ENCODE results near the gene MAPK12. TPM values are rescaled to one million over a fixed set of nuclear protein-coding genes. Genes with fewer than 3 reads are reported as not detected.

Gene MAPK12
- total and polyA plus RNA-seq, 2 of the 4 experiments (the other 2 are of a cell fraction), result 41.0 to 56.3 TPM

DNA sequence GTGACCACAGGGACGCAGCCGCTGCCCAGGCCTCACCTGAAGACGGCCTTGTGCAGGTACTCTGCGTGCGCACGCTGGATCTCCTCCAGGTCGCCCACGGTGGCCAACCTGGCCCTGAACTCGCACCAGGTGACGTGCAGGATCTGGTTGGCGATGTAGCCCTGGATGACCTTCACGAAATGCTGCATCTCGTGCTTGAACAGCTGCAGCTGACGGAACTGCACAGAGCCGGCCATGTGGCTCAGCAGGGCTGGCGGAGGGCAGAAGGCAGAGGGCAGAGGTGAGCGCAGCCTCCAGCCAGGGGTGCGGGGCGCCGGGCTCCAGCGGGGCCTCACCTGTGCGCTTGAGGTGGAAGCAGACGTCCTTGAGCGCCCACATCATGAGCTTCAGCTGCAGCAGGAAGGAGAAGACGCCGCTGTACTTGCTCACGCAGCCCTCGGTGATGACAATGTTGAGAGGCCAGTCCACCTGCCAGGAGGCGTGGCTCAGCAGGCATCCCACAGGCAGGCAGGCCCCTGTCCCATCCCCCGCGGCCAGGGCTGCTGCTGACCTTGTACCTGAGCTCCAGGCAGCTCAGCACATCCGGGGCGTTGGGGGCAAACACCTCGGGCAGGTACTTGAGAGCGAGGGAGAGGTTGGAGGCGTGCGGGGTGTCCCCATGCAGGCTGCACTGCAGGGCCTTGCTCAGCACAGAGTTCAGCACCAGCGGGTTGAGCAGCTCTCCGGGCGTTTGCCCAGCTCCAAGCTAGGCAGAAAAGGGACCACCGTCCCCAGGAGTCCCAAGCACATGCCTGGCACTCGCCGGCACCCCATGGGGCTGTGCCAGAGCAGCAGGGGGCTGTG lies 43.1 kb downstream of the MAPK12 start (continued):
- no peak for TF ChIP-seq CEBPB (IDR thresholded peaks at IDR 0.05; ENCODE audit: low read depth, low read length)

DNA sequence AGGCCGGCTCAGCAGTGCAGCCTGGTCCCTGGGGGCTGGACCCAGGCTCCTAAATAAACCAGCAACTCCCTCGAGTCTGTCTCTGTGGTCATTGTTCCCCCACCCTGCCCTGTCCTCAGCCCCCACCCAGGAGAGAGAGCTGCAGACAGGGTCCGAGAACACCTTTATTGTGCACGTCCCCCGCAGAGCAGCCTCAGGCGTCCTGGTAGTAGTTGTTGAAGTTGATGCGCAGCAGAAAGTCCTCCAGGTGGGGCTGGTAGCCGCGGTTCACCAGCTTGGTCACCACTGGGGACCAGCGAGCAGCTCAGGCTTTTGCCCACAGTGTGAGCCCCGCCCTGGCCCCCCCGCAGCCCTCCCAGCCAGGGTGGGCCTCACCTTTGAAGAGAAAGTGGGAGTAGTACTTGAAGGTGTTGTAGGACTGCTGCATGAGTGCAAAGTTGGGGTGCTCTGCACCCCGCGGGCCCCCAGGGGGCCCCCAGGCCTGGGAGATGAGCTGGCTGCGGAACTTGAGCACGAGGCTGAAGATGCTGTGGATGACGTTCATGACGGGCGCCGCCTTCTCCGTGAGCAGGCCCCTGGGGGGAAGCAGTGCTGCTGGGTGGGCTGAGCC lies 43.8 kb downstream of the MAPK12 start:
- Histone ChIP-seq H3K27me3 (ENCODE audit: control insufficient read depth, insufficient read depth, low read length) (no peaks in the 10 kb centered on the region), H2BK5ac (ENCODE audit: low read depth, low read length, poor library complexity, severe bottlenecking) (no peak overlapping the region), H2BK15ac (ENCODE audit: low read depth, low read length) (no peak overlapping the region), H2AFZ (replicated peaks; ENCODE audit: low read length, poor library complexity) (no peak overlapping the region), H3K79me1 (ENCODE audit: low read depth in 1 of 2, low read length in 2 of 2) (peaks cover 18 to 35% of the 10 kb centered on the region in 2 experiments), H3K56ac (ENCODE audit: extremely low read depth, insufficient read depth, low read length) (no peak overlapping the region), H3K9ac (ENCODE audit: low read depth, low read length) (no peak overlapping the region), H3K4me3 (ENCODE audit: insufficient read depth, low read depth, low read length) (no peak overlapping the region), H3K4me1 (ENCODE audit: control insufficient read depth, insufficient read depth, low read length) (no peaks in the 10 kb centered on the region), H4K91ac (ENCODE audit: insufficient read depth, low read depth, low read length) (no peak overlapping the region), H3K36me3 (ENCODE audit: control insufficient read depth, insufficient read depth, low read length) (peaks cover 77% of the 10 kb centered on the region), H4K8ac (ENCODE audit: low read depth in 2 of 2, low read length in 2 of 2) (no peak overlapping the region), H3K23ac (ENCODE audit: low read depth, low read length) (no peak overlapping the region), H3K4me2 (ENCODE audit: low read depth, low read length) (no peak overlapping the region), H3K4ac (ENCODE audit: low read depth, low read length) (no peak overlapping the region), H4K5ac (ENCODE audit: low read depth, low read length) (no peak overlapping the region), H3K18ac (ENCODE audit: low read depth, low read length) (no peak overlapping the region), H3K9me1 (ENCODE audit: insufficient read depth, low read length) (peaks cover 3% of the 10 kb centered on the region; the same call in 1 of the 2 replicates), H2BK20ac (ENCODE audit: low read depth, low read length) (no peak overlapping the region), H2AK9ac (replicated peaks; ENCODE audit: low read depth, low read length, poor library complexity) (no peak overlapping the region), H3K14ac (replicated peaks; ENCODE audit: low read depth, low read length) (no peak overlapping the region), H2BK120ac (ENCODE audit: low read depth, low read length) (no peak overlapping the region), H3K9me3 (ENCODE audit: control insufficient read depth, insufficient read depth, low read length) (no peaks in the 10 kb centered on the region), H3K27ac (ENCODE audit: insufficient read depth, low read length) (no peak overlapping the region), H4K20me1 (ENCODE audit: insufficient read depth, low read length) (peaks cover 53% of the 10 kb centered on the region), H2AK5ac (ENCODE audit: low read depth, low read length) (no peak overlapping the region)
- DNase-seq, result no peak
- dilution Hi-C loops (cut with HindIII; ENCODE audit: low sequenced_read_pairs, unreplicated experiment) (no loop called here), in situ Hi-C loops (cut with MboI; ENCODE audit: low sequenced_read_pairs) (loop anchor here (25.0 kb wide), 1 partner anchor 405 kb away; no protein-coding TSS in a partner anchor), intact Hi-C loops (cut with micrococcal nuclease) (no loop called here)
- ChIA-PET CTCF (no interaction called here), POLR2A (ENCODE audit: unreplicated experiment) (no interaction called here)
- no peak for TF ChIP-seq RFX5 (IDR thresholded peaks at IDR 0.05; ENCODE audit: low read depth, low read length)
- TF ChIP-seq, protein P1, sequence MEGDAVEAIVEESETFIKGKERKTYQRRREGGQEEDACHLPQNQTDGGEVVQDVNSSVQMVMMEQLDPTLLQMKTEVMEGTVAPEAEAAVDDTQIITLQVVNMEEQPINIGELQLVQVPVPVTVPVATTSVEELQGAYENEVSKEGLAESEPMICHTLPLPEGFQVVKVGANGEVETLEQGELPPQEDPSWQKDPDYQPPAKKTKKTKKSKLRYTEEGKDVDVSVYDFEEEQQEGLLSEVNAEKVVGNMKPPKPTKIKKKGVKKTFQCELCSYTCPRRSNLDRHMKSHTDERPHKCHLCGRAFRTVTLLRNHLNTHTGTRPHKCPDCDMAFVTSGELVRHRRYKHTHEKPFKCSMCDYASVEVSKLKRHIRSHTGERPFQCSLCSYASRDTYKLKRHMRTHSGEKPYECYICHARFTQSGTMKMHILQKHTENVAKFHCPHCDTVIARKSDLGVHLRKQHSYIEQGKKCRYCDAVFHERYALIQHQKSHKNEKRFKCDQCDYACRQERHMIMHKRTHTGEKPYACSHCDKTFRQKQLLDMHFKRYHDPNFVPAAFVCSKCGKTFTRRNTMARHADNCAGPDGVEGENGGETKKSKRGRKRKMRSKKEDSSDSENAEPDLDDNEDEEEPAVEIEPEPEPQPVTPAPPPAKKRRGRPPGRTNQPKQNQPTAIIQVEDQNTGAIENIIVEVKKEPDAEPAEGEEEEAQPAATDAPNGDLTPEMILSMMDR (conservative IDR thresholded peaks at IDR 0.05; ENCODE audit: low read depth, low read length), result no peak
- no peak for TF ChIP-seq SMC3 (IDR thresholded peaks at IDR 0.05; ENCODE audit: low read depth, low read length)
- WGBS, 2 experiments (ENCODE audit: extremely low coverage in 2 of 2, insufficient read length in 1 of 2), result 92% methylated on average over 17 of the region's 21 CpGs; no CpG with 5 or more reads in 1 of the 2 experiments
- ATAC-seq (ENCODE audit: low read depth), result no peak
- no TSS peak for BruUV-seq (replicated peaks)
